OCI-LY1 (cell line): ENCODE results near the gene FYB2.

Experiments used
- H2AFZ ChIP-seq: fragments of 200-600 bp; sonication (generic), shearing (Covaris generic); 2 replicates; pipeline ENCODE4 v1.6.0; 2014; ENCODE audit warnings: antibody characterized with exemption, mild to moderate bottlenecking, low read length
- H3F3A ChIP-seq: fragments of 200-600 bp; sonication (generic), shearing (Covaris generic); 2 replicates; pipeline ENCODE4 v1.6.0; 2014; ENCODE audit warnings: mild to moderate bottlenecking, antibody characterized with exemption, low read length, moderate library complexity; ENCODE audit not compliant: insufficient read depth
- H3K27ac ChIP-seq: fragments of 200-600 bp; sonication (generic); 2 replicates; pipeline ENCODE4 v1.5.1; 2014; ENCODE audit warnings: low read length, mixed run types, mild to moderate bottlenecking, low read depth; ENCODE audit not compliant: poor library complexity, severe bottlenecking
- H3K27me3 ChIP-seq: fragments of 200-600 bp; sonication (generic); 2 replicates; pipeline ENCODE4 v1.6.0; 2014; ENCODE audit warnings: antibody characterized with exemption, mild to moderate bottlenecking, low read length, moderate library complexity; ENCODE audit not compliant: insufficient read depth
- H3K36me3 ChIP-seq: fragments of 200-600 bp; sonication (generic); 2 replicates; pipeline ENCODE4 v1.6.1; 2014; ENCODE audit warnings: mild to moderate bottlenecking, antibody characterized with exemption, low read length, moderate library complexity, mixed read lengths; ENCODE audit not compliant: insufficient read depth
- H3K4me1 ChIP-seq: fragments of 200-600 bp; sonication (generic); 2 replicates; pipeline ENCODE4 v1.5.1; 2014; ENCODE audit warnings: mild to moderate bottlenecking, low read length, moderate library complexity; ENCODE audit not compliant: insufficient read depth, severe bottlenecking
- H3K4me2 ChIP-seq: fragments of 200-600 bp; sonication (generic), shearing (Covaris generic); 2 replicates; pipeline ENCODE4 v1.6.1; 2014; ENCODE audit warnings: low read length
- H3K4me3 ChIP-seq: fragments of 200-600 bp; sonication (generic); 2 replicates; pipeline ENCODE4 v1.5.1; 2014; ENCODE audit warnings: low read length, low read depth, mild to moderate bottlenecking, mixed read lengths; ENCODE audit not compliant: poor library complexity, severe bottlenecking
- H3K79me2 ChIP-seq: fragments of 200-600 bp; shearing (Covaris generic); 2 replicates; pipeline ENCODE4 v1.6.1; 2016; ENCODE audit warnings: mixed run types, low read length, mixed read lengths; ENCODE audit not compliant: insufficient read depth
- H3K9ac ChIP-seq: fragments of 200-600 bp; sonication (generic), shearing (Covaris generic); 2 replicates; pipeline ENCODE4 v1.6.1; 2014; ENCODE audit warnings: mild to moderate bottlenecking, low read length, mixed read lengths
- H3K9me2 ChIP-seq: fragments of 200-600 bp; sonication (generic), shearing (Covaris generic); 2 replicates; pipeline ENCODE4 v1.6.1; 2014; ENCODE audit warnings: low read depth, mild to moderate bottlenecking, low read length, mixed read lengths
- H3K9me3 ChIP-seq: fragments of 200-600 bp; shearing (Covaris generic); 2 replicates; pipeline ENCODE4 v1.6.1; 2014; ENCODE audit warnings: low read length, mixed read lengths
- H4K20me1 ChIP-seq: fragments of 200-600 bp; sonication (generic), shearing (Covaris generic); 2 replicates; pipeline ENCODE4 v1.6.0; 2016; ENCODE audit warnings: mild to moderate bottlenecking, low read length; ENCODE audit not compliant: insufficient read depth
- CTCF ChIP-seq: fragments of 200-600 bp; sonication (generic), shearing (Covaris generic); IDR thresholded peaks from 2 replicates; pipeline ENCODE4 v1.5.1; 2017; ENCODE audit warnings: mild to moderate bottlenecking, antibody characterized with exemption, low read length, moderate library complexity, mixed read lengths
- EZH2 ChIP-seq: fragments of 200-600 bp; sonication (generic), shearing (Covaris generic); IDR thresholded peaks from 2 replicates; pipeline ENCODE4 v1.8.0; 2017; ENCODE audit warnings: borderline replicate concordance, mixed run types, mild to moderate bottlenecking, antibody characterized with exemption, low read length, moderate library complexity, mixed read lengths

Gene FYB2

GRCh38 chr1:56771717-56772116 is 47.5 kb downstream of the FYB2 start:
- no peak for TF ChIP-seq CTCF
- TF ChIP-seq EZH2 = no peak
- H3K9me2 ChIP-seq = no peaks in the 10 kb centered on the region
- no peak overlapping the region for H3K9ac ChIP-seq
- no peaks in the 10 kb centered on the region for H4K20me1 ChIP-seq
- H3K4me1 ChIP-seq = no peaks in the 10 kb centered on the region
- H3K36me3 ChIP-seq = no peaks in the 10 kb centered on the region
- no peaks in the 10 kb centered on the region for H3F3A ChIP-seq
- no peaks in the 10 kb centered on the region for H3K27me3 ChIP-seq
- H3K27ac ChIP-seq = no peak overlapping the region
- no peak overlapping the region for H3K4me3 ChIP-seq
- no peaks in the 10 kb centered on the region for H3K79me2 ChIP-seq
- H3K4me2 ChIP-seq = no peak overlapping the region
- H3K9me3 ChIP-seq = no peaks in the 10 kb centered on the region
- no peak overlapping the region for H2AFZ ChIP-seq

GRCh38 chr1:56758794-56759193 is 60.4 kb downstream of the FYB2 start:
- TF ChIP-seq CTCF = no peak
- TF ChIP-seq EZH2 = no peak
- H3K27me3 ChIP-seq = no peaks in the 10 kb centered on the region
- H3K9me2 ChIP-seq = no peaks in the 10 kb centered on the region
- H3K4me1 ChIP-seq = no peaks in the 10 kb centered on the region
- H3K4me3 ChIP-seq = no peak overlapping the region
- no peak overlapping the region for H3K27ac ChIP-seq
- no peaks in the 10 kb centered on the region for H3K36me3 ChIP-seq
- H3K9me3 ChIP-seq = no peaks in the 10 kb centered on the region
- no peaks in the 10 kb centered on the region for H3K79me2 ChIP-seq
- no peaks in the 10 kb centered on the region for H3F3A ChIP-seq
- H3K4me2 ChIP-seq = no peak overlapping the region
- no peaks in the 10 kb centered on the region for H4K20me1 ChIP-seq
- no peak overlapping the region for H3K9ac ChIP-seq
- no peak overlapping the region for H2AFZ ChIP-seq

GRCh38 chr1:56758135-56758534 is 61.1 kb downstream of the FYB2 start:
- Histone ChIP-seq H3K4me2 (no peak overlapping the region), H3K4me1 (no peaks in the 10 kb centered on the region), H3K9ac (no peak overlapping the region), H3K27me3 (no peaks in the 10 kb centered on the region), H2AFZ (no peak overlapping the region), H3K36me3 (no peaks in the 10 kb centered on the region), H3K4me3 (no peak overlapping the region), H3K27ac (no peak overlapping the region), H3F3A (no peaks in the 10 kb centered on the region), H3K9me2 (no peaks in the 10 kb centered on the region), H4K20me1 (no peaks in the 10 kb centered on the region), H3K9me3 (no peaks in the 10 kb centered on the region), H3K79me2 (no peaks in the 10 kb centered on the region)
- no peak for TF ChIP-seq EZH2

- no peaks in the 10 kb centered on the region for H3K9me3 ChIP-seq
- H3K9ac ChIP-seq = no peak overlapping the region
- H3K4me1 ChIP-seq = no peaks in the 10 kb centered on the region
- H3F3A ChIP-seq = no peaks in the 10 kb centered on the region
- no peaks in the 10 kb centered on the region for H3K27me3 ChIP-seq
- TF ChIP-seq EZH2 (no peak), CTCF (no peak)
- no peak overlapping the region for H3K4me3 ChIP-seq
- H3K9me2 ChIP-seq = no peaks in the 10 kb centered on the region
- H4K20me1 ChIP-seq = no peaks in the 10 kb centered on the region
- H2AFZ ChIP-seq = no peak overlapping the region
- no peaks in the 10 kb centered on the region for H3K79me2 ChIP-seq
- no peaks in the 10 kb centered on the region for H3K36me3 ChIP-seq
- H3K27ac ChIP-seq = no peak overlapping the region
- H3K4me2 ChIP-seq = no peak overlapping the region
These were observed 63.3 kb downstream of the FYB2 start for GRCh38 chr1:56755911-56756310.
